ENCODE data around the gene KLHL17. TPM values are rescaled to one million over a fixed set of nuclear protein-coding genes. Genes with fewer than 3 reads are reported as not detected.

KLHL17 gene
- total and polyA plus RNA-seq, 4 donors, result 0.98 to 5.4 (median 2.1) TPM

DNA sequence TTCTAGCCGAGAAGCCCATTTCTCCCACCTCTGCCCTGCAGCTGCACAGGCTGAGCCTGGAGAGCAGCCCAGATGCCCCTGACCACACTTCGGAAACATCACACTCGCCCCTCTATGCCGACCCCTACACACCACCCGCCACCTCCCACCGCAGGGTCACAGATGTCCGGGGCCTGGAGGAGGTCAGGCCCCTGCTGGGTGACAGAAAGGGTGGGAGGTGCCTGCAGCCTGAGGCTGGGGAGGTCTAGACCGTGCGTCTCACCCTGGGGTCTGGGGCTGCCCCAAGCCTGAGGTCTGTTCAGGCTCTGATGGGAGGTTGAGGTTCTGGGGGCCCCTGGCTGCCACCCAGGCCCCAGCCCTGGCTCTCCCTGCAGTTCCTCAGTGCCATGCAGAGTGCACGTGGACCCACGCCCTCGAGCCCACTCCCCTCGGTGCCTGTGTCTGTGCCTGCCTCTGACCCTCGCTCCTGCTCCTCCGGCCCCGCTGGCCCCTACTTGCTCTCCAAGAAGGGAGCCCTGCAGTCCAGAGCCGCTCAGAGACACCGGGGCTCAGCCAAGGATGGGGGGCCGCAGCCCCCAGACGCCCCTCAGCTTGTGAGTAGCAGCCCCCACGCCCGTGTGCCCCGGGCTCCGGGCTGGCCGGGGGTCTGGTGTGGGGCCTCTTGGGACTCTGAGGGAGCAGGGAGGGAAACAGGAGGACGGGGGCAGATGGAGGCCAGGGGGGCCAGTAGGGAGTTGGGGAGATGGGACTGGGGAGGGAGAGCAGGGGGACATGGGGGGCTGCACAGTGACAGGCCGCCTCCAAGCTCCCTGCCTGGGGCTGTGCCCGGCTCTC is 13.3 kb downstream of the KLHL17 start (continued):
- TF ChIP-seq, protein P1, sequence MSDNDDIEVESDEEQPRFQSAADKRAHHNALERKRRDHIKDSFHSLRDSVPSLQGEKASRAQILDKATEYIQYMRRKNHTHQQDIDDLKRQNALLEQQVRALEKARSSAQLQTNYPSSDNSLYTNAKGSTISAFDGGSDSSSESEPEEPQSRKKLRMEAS (IDR thresholded peaks at IDR 0.05), result no peak
- no peak for TF ChIP-seq NR2F2 (IDR thresholded peaks at IDR 0.05)
- TF ChIP-seq YY1 (IDR thresholded peaks at IDR 0.05), result no peak

DNA sequence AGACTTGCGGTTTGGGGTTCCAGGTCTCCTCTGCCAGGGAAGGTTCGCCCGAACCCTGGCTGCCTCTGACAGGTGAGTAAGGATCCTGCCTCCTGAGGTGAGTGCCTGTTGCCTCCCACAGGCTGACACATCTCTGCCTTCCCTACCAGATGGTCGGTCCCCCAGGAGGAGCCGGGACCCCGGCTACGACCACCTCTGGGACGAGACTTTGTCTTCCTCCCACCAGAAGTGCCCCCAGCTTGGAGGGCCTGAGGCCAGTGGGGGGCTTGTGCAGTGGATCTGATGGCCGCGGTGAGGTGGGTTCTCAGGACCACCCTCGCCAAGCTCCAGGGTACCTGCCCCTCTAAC is 13.9 kb downstream of the KLHL17 start:
- 90% methylated on average over 11 of the region's 11 CpGs for WGBS
- TF ChIP-seq FOXA2 (IDR thresholded peaks at IDR 0.05) (no peak), HNF4G (IDR thresholded peaks at IDR 0.05) (no peak), RAD21 (IDR thresholded peaks at IDR 0.05) (no peak), GABPA (IDR thresholded peaks at IDR 0.05 in 1 of 2, conservative IDR thresholded peaks at IDR 0.05 in 1 of 2) (no peak), TAF1 (conservative IDR thresholded peaks at IDR 0.05) (no peak), HNF4A (conservative IDR thresholded peaks at IDR 0.05) (no peak), RXRA (IDR thresholded peaks at IDR 0.05) (no peak), EGR1 (IDR thresholded peaks at IDR 0.05; ENCODE audit: low read depth in 2 of 2) (no peak)
- TF ChIP-seq, protein P2, sequence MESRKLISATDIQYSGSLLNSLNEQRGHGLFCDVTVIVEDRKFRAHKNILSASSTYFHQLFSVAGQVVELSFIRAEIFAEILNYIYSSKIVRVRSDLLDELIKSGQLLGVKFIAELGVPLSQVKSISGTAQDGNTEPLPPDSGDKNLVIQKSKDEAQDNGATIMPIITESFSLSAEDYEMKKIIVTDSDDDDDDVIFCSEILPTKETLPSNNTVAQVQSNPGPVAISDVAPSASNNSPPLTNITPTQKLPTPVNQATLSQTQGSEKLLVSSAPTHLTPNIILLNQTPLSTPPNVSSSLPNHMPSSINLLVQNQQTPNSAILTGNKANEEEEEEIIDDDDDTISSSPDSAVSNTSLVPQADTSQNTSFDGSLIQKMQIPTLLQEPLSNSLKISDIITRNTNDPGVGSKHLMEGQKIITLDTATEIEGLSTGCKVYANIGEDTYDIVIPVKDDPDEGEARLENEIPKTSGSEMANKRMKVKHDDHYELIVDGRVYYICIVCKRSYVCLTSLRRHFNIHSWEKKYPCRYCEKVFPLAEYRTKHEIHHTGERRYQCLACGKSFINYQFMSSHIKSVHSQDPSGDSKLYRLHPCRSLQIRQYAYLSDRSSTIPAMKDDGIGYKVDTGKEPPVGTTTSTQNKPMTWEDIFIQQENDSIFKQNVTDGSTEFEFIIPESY (IDR thresholded peaks at IDR 0.05), result no peak
- TF ChIP-seq, protein P3, sequence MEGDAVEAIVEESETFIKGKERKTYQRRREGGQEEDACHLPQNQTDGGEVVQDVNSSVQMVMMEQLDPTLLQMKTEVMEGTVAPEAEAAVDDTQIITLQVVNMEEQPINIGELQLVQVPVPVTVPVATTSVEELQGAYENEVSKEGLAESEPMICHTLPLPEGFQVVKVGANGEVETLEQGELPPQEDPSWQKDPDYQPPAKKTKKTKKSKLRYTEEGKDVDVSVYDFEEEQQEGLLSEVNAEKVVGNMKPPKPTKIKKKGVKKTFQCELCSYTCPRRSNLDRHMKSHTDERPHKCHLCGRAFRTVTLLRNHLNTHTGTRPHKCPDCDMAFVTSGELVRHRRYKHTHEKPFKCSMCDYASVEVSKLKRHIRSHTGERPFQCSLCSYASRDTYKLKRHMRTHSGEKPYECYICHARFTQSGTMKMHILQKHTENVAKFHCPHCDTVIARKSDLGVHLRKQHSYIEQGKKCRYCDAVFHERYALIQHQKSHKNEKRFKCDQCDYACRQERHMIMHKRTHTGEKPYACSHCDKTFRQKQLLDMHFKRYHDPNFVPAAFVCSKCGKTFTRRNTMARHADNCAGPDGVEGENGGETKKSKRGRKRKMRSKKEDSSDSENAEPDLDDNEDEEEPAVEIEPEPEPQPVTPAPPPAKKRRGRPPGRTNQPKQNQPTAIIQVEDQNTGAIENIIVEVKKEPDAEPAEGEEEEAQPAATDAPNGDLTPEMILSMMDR (IDR thresholded peaks at IDR 0.05; ENCODE audit: low read depth, low read length, missing input control), result no peak
- TF ChIP-seq, protein P4, sequence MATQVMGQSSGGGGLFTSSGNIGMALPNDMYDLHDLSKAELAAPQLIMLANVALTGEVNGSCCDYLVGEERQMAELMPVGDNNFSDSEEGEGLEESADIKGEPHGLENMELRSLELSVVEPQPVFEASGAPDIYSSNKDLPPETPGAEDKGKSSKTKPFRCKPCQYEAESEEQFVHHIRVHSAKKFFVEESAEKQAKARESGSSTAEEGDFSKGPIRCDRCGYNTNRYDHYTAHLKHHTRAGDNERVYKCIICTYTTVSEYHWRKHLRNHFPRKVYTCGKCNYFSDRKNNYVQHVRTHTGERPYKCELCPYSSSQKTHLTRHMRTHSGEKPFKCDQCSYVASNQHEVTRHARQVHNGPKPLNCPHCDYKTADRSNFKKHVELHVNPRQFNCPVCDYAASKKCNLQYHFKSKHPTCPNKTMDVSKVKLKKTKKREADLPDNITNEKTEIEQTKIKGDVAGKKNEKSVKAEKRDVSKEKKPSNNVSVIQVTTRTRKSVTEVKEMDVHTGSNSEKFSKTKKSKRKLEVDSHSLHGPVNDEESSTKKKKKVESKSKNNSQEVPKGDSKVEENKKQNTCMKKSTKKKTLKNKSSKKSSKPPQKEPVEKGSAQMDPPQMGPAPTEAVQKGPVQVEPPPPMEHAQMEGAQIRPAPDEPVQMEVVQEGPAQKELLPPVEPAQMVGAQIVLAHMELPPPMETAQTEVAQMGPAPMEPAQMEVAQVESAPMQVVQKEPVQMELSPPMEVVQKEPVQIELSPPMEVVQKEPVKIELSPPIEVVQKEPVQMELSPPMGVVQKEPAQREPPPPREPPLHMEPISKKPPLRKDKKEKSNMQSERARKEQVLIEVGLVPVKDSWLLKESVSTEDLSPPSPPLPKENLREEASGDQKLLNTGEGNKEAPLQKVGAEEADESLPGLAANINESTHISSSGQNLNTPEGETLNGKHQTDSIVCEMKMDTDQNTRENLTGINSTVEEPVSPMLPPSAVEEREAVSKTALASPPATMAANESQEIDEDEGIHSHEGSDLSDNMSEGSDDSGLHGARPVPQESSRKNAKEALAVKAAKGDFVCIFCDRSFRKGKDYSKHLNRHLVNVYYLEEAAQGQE (IDR thresholded peaks at IDR 0.05), result no peak
- Histone ChIP-seq H3K27ac (ENCODE audit: low read depth in 1 of 2, low read length in 2 of 2) (no peak overlapping the region), H3K4me1 (ENCODE audit: control insufficient read depth in 4 of 4, insufficient read depth in 4 of 4, low read length in 3 of 4) (peaks cover 0 to 6% (median under 1%) of the 10 kb centered on the region in 4 donors), H3K36me3 (ENCODE audit: control insufficient read depth in 4 of 4, insufficient read depth in 3 of 4, low read depth in 1 of 4, low read length in 3 of 4) (no peaks in the 10 kb centered on the region), H3K4me3 (ENCODE audit: low read depth in 1 of 3, low read length in 3 of 3) (no peak overlapping the region), H3K27me3 (ENCODE audit: control insufficient read depth in 4 of 4, insufficient read depth in 4 of 4, low read length in 3 of 4) (peaks cover 0 to 26% (median 2%) of the 10 kb centered on the region in 4 donors), H3K9ac (ENCODE audit: low read depth in 1 of 2, low read length in 2 of 2) (no peak overlapping the region), H3K9me3 (ENCODE audit: control insufficient read depth in 4 of 4, low read length in 3 of 4) (no peaks in the 10 kb centered on the region)
- no peak for DNase-seq (ENCODE audit: low spot score)
